Suppressor macrophage (primary cell): ENCODE results near the gene KPTN.
A peak's percentile ranks its signal among the peaks of the same experiment; 100 is the strongest.

ENCODE experiments used
- DNase-seq, 4 experiments: peaks; one replicate each; pipeline ENCODE4 v3.0.0-alpha.2; 2020 to 2022

KPTN gene

DNA sequence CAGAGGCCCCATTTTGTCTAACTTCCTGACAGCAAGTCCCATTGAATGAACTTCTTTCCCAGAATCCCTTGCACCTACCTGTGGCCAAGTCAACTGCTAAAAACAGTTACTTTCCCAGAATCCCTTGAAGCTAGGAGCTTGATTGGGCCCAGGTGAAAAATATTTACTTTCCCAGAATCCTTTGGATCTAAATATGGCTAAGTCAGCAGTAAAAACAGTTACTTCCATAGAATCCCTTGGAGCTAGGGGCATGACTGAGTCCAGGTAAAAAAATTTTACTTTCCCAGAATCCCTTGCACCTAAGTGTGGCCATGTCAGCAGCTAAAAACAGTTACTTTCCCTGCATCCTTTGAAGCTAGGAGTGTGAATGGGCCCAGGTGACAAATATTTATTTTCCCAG lies 51.5 kb downstream of the KPTN start:
- DNase-seq = no peak

DNA sequence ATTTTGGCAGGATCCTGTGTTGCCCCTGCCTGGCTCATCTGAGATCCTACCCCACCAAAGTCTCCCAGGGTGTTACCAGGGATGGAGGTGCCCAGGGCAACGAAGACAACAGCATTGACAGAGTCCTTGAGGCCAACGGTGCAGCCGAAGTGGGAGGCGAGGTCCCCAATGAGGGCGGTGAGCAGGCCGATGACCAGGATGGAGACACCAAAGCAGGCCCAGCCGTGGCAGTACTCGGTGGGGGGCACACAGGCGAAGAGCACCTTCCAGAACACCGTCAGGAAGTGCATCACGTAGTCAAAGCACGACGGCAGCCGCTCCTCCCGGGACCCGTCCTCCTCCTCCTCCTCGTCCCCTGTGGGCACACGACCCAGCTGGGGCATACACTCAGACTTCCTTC lies 51.9 kb downstream of the KPTN start:
- DNase-seq = no peak

DNA sequence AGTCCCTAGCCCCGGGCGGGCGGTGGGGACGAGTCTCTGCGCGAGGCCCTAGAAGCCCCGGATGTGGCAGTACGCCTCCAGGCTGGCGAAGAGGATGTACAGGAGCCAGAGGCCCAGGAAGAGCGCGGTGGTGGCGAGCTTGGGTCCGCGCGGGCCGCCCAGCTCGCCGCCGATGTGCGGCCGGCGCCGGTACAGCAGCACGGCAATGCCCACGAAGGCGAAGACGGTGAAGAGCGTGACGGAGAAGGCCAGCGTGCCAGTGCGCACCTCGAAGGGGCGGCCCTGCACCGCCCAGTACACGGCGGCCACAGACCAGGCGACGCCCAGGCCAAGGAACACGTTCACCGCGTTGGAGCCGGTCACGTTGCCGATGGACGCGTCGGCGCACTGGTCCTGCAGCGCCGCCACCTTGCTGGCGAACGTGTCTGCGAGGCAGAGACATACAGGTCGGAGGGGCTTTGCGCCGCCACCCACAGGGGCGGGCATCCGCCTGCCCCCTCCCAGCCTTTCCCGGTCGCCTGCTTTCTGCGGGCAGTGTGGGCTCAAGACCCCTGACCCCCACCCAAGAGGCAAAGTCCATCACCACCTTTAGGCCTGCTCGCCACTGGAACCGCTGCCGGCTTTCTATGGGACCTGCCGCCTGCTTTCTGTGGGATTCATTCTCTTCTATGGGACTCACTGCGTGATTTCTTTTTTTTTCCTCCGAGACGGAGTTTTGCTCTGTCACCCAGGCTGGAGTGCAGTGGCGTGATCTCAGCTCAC lies 53.8 kb downstream of the KPTN start:
- DNase-seq = peak; percentile 61 to 81 (median 70)

DNA sequence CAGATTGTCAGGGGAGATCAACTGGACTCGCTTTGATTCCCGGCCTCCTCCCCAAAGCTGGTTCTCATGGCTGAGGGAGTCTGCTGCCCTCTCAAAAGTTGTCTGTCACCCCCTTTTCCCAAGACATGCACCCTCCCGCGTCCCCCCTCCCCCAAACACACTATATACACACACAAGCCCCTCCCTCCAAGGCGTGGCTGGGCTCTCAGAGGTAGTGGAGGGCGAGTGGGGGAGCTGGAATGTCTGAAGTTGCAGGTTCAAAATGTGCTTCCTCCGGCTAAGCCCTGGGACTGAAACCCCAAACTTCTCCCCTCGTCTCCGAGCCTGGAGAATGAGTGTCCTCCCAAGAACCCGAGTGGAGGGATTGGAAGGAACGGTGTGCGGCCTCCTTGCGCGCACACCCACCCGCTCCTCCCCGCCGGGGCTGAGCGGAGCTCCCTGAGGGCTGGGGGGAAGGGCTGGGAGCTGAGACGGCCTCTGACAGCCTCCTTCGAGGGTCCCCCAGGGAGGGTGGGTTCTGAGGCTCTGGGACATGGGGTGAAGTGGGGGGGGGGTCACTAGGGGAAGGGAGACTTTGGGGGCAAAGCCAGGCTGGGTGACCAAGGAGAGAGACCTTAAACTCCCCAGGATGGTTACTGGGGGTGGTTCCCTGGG lies 54.8 kb downstream of the KPTN start:
- no peak for DNase-seq

DNA sequence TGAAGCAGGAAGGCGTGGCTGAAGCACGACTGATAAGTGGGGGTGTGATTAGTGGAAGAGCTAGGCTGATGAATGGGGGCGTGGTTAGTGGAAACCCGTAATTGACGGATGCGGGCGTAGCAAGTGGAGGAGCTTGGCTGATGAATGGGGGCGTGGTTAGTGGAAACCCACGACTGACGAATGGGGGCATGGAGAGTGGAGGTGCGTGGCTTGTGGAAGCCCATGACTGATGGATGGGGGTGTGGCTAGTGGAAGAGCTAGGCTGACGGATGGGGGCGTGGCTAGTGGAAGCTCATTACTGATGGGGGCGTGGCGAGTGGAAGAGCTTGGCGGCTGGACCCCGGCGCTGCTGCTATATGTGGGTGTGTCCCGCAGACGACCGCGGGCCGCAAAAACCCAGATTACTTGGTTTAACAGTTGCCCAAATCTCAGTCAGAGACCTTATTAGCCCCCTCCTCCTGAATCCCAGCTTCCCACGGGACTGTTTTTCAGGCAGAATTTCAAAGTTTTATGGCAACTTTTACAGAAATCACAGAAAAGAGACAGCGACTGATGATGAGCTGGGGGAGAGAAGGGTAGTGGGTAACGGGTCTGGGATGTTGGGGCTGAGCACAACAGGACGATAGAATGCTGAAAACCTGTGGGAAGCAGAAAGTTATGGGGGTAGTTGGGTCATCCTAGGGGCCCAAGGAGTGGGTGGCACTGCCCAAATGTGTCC lies 55.7 kb downstream of the KPTN start:
- peak; percentile 58 to 73 (median 67) for DNase-seq

DNA sequence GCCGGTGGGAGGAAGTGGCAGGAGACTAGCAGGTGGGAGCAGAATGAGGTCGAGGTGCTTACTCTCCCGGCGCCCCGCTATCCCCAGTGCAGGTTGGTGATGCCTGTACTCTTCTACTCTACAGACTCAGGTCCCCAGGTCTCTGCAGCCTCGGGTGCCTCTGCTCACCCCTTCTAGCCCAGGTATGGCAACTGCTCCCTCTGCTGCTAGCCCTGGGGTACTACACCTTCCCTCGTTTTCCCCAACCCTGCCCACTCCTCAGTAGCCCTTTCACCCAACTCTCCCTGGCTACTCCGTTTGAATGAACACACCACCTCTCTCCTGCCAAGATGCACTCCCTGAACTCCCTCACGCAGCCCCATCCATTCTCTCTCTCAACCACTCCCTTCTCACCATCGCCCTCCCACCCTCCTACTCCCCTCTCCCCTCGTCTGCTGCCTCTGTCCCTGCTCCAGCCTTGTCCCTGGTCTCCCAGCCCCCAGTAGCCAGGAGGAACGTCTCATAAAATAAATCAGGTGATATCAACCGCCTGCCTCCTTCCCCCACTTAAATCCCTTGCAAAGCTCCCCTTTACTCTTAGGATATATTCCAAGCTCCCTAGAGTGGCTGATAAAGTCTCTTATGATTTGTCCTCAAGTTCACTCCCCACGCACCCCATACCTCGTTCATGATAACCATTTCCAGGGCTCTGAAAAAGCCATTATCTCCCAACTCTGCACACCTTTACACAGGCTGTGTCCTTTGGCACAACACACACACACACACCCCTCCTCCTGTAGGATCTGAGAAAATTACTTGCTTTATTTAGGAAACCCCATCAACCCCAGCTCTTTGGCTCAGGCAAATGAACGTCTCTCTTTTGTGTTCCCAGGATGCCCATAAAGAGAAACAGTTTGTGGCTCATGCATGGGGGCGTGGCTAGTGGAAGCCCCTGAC lies 56.5 kb downstream of the KPTN start:
- peak; percentile 48 to 72 (median 62) for DNase-seq
